WERI-Rb-1 (cell line): ENCODE data around the gene ARL6.

Experiments used
- DNase-seq: peaks from one replicate; pipeline ENCODE4 v3.0.0-alpha.2; 2020
- H3K27ac ChIP-seq: fragments of 250-450 bp; sonication (Bioruptor Pico); 2 replicates; pipeline ENCODE4 v1.5.1; 2020; ENCODE audit warnings: mild to moderate bottlenecking, moderate library complexity
- H3K27me3 ChIP-seq: fragments of 250-450 bp; sonication (Bioruptor Pico); 2 replicates; pipeline ENCODE4 v1.5.1; 2021; ENCODE audit warnings: mild to moderate bottlenecking, low read depth, moderate library complexity; ENCODE audit not compliant: insufficient read depth, severe bottlenecking
- H3K36me3 ChIP-seq: fragments of 250-450 bp; sonication (Bioruptor Pico); 2 replicates; pipeline ENCODE4 v1.5.1; 2020; ENCODE audit warnings: mild to moderate bottlenecking, moderate library complexity
- H3K4me3 ChIP-seq: 2 replicates; pipeline ENCODE4 v1.5.1; 2011; ENCODE audit warnings: low read depth, mild to moderate bottlenecking, control low read depth, low read length
- H3K9me3 ChIP-seq: fragments of 250-450 bp; sonication (Bioruptor Pico); 2 replicates; pipeline ENCODE4 v1.5.1; 2021; ENCODE audit warnings: mild to moderate bottlenecking, moderate library complexity; ENCODE audit not compliant: severe bottlenecking
- TF ChIP-seq, protein P1 (sequence below): IDR thresholded peaks from 2 replicates; pipeline ENCODE4 v1.5.1; 2011; ENCODE audit warnings: low read depth, mild to moderate bottlenecking, control low read depth, inconsistent platforms, low read length

ARL6 gene

DNA sequence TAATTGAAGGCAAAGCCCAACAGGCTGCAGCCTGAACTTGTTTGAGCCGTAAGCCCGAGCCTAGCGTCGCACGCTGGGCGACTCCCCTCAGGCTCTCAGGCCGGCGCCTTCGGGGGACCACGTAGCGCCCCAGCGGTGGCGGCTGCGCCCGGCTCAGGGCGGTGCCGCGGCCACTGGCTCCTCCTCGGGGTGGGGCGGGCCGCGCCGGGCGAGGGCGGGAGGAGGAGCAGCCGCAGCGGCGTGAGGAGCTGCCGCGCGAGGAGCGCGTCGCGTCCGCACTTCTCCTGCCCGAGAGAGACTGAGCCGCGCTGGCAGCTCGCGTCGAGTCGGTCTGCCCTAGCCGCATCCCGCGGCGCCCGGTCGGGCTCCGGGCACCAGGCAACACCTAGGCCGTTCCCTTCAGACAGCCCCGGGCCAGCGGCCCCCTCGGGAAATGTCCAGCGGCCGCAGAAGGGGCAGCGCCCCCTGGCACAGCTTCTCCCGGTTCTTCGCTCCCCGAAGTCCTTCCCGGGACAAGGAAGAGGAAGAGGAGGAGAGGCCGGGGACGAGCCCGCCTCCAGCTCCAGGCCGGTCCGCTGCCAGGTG, 57.3 kb downstream of the ARL6 start, which contains the start of gene CRYBG3:
TSS of gene CRYBG3 (plus strand) at position 238 of the 585 bp plus-strand sequence. CDS start at position 434, 196 bp downstream.
- peaks cover 4% of the 10 kb centered on the region; the same call in 1 of the 2 replicates for H3K36me3 ChIP-seq
- peak within 1 kb of the TSS; percentile 85 for H3K27ac ChIP-seq
- H3K27me3 ChIP-seq = no peaks in the 10 kb centered on the region
- DNase-seq = peak; percentile 83
- peak within 1 kb of the TSS; percentile 71 for H3K4me3 ChIP-seq
- no peaks in the 10 kb centered on the region for H3K9me3 ChIP-seq
- TF ChIP-seq, protein P1, sequence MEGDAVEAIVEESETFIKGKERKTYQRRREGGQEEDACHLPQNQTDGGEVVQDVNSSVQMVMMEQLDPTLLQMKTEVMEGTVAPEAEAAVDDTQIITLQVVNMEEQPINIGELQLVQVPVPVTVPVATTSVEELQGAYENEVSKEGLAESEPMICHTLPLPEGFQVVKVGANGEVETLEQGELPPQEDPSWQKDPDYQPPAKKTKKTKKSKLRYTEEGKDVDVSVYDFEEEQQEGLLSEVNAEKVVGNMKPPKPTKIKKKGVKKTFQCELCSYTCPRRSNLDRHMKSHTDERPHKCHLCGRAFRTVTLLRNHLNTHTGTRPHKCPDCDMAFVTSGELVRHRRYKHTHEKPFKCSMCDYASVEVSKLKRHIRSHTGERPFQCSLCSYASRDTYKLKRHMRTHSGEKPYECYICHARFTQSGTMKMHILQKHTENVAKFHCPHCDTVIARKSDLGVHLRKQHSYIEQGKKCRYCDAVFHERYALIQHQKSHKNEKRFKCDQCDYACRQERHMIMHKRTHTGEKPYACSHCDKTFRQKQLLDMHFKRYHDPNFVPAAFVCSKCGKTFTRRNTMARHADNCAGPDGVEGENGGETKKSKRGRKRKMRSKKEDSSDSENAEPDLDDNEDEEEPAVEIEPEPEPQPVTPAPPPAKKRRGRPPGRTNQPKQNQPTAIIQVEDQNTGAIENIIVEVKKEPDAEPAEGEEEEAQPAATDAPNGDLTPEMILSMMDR = peak; percentile 24; the same call in 1 of the 2 replicates

DNA sequence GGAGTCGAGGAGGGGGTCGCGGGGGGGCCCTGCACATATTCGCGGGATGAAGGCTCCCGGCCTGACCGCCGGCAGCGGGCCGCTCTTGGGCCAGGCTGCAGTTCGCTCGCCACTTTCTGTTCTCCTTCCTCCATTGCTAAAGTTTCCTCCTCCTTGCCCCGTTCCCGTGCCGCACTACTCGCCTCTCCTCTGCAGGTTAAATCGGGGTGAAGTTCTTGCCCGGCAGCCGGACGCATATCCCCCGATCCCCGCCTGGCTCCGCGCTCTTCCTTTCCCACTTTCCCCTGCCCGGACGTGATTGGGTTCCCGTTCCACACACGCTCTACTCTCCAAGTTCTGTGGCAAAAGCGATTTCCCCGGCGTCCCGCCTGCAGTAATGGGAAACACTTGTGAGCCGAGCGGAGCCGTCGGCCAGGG, 57.8 kb downstream of the ARL6 start:
- Histone ChIP-seq H3K27me3 (no peaks in the 10 kb centered on the region), H3K27ac (peak overlapping the region; percentile 85), H3K9me3 (no peaks in the 10 kb centered on the region), H3K36me3 (peaks cover 4% of the 10 kb centered on the region; the same call in 1 of the 2 replicates), H3K4me3 (peak overlapping the region; percentile 71)
- TF ChIP-seq, protein P1 = no peak
- DNase-seq = peak; percentile 37

DNA sequence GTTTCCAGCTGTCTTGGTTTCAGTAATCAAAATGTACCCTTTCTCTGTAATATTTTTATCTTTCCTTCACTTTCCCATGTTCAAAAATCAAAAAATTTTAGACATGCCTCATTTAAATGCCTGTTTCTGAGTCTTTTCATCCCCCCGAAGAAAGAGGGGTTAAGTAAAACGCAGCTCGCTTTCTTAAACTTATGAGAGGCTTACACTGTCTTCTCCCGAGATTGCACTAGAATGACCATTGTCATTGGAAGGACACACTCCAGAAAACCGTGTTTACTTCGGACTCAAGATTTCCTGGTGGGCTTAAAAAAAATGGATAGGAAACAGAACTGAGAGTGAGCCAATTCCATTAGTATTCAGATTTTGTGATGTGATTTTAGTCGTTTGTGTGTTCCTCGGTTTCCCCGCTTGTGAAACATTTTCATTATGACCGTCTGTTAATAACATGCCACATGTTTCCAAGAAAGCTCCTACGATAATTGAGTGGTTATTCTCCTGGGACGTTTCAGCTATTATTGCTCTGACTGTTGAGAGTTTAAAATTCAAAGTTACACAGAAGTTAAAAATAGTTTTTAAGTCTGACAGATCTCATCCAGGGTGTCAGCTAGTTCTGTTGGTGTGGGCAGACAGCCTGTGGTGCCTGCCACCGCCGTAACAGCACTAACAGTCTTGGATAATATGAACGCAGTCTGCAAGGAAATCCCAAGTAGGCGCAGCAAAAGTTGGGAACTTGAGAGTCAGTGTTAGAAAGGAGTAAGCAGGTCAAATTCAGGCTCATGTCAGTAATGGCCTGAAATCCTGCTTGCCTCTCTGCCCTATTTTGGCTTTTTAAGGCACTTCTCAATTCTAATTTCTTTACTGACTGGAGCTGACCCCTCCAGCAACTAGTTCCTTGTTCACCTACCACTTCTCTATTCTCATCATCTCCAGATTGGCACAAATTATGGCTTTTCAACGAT, 58.8 kb downstream of the ARL6 start:
- Histone ChIP-seq H3K36me3 (peaks cover 4% of the 10 kb centered on the region; the same call in 1 of the 2 replicates), H3K4me3 (peak overlapping the region; percentile 71), H3K27me3 (no peaks in the 10 kb centered on the region), H3K27ac (peak overlapping the region; percentile 85), H3K9me3 (no peaks in the 10 kb centered on the region)
- TF ChIP-seq, protein P1 = no peak
- no peak for DNase-seq

DNA sequence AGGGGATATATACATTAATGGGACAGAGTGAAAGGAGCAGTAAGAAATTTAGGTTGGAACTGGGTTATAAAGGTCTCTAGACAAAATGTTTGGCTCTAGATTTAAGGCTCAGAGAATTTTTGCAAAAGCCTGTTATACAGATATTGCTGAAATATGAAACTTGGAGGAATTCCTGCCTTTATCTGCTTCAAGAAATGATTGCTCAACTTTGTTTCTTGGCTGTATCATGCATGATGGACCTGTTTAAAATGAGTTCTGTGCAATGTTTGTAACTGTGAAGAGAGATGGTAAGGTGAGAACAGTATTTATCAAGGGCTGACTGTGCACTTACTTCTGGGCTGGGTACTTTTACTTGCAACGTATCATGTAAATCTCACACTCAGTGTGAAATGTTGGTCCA, 60.5 kb downstream of the ARL6 start:
- Histone ChIP-seq H3K4me3 (no peak overlapping the region), H3K9me3 (no peaks in the 10 kb centered on the region), H3K27ac (no peak overlapping the region), H3K36me3 (peaks cover 4% of the 10 kb centered on the region; the same call in 1 of the 2 replicates), H3K27me3 (no peaks in the 10 kb centered on the region)
- TF ChIP-seq, protein P1 = no peak
- DNase-seq = no peak

DNA sequence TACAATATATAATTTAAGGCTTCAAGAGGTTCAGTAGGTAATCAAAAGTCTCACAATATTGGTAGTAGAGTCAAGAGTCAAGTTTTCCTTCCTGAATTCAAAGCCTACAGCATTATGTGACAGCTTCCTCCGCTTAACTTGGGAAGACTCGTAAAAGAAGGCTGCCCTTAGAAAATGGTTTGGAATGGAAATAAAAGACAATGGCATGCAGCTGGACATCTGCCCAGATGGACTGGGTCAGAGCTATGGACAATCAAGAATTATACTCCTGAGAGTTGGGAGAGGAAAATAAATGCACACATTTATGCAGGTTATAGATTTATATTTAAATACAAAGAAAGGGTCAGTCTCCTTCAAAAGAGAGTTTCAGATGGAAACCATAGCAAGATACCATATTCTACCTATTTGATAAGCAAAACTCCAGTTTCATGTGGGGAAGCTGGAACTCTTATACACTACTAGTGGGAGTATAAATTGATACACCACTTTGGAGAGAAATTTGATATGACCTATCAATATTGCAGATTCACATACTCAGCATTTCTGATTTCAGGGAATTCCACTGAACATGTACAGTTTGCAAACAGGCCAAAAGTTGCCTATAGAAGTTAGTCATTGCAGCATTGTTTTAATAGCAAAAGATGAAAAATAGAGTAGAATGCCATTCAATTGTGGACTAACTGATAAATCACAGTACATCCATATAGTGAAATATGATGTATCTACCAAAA, 63.3 kb downstream of the ARL6 start:
- no peak for DNase-seq
- TF ChIP-seq, protein P1 = no peak

More for the DNA sequence above, 63.3 kb downstream of the ARL6 start:
- no peaks in the 10 kb centered on the region for H3K36me3 ChIP-seq
- H3K27me3 ChIP-seq = no peaks in the 10 kb centered on the region
- no peaks in the 10 kb centered on the region for H3K9me3 ChIP-seq
- no peak overlapping the region for H3K4me3 ChIP-seq
- H3K27ac ChIP-seq = no peak overlapping the region
